VCaP (cell line): ENCODE data around the gene PDF.
A peak's percentile ranks its signal among the peaks of the same experiment; 100 is the strongest.

Experiments used
- H3K27ac ChIP-seq: fragments of 450-650 bp; 2 replicates; pipeline ENCODE4 v1.5.1; 2017
- TF ChIP-seq, protein P1 (sequence below): fragments of 450-650 bp; conservative IDR thresholded peaks from 2 replicates; pipeline ENCODE4 v1.5.1; 2017; ENCODE audit warnings: mild to moderate bottlenecking, moderate library complexity

PDF gene

DNA sequence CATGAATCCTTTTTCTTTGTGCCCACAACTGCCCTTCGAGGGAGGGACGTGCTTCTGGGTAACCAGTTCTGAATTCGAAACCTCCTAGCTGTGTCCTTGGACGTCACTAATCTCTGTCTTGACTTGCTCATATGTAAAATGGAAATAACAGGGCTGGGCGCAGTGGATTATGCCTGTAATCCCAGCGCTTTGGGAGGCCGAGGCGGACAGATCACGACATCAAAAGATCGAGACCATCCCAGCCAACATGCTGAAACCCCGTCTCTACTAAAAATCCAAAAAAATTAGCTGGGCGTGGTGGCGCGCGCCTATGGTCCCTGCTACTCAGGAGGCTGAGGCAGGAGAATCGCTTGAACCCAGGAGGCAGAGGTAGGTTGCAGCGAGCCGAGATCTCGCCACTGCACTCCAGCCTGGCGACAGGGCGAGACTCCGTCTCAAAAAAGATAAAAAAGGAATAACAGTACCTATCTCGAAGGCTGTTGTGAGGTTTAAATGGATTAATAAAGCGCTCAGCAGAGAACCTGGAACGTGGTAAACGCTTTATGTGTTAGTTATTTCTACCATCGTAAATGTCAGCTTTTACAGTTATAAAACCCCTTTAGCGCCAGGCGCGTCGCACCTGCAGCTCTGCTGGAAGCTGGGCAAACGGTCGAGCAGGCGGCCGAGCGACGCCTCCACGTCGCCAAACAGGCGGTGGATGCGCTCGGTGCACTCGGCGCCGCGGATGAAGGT lies 8.3 kb upstream of the PDF start:
- H3K27ac ChIP-seq: peak overlapping the region; percentile 90
- TF ChIP-seq, protein P1, sequence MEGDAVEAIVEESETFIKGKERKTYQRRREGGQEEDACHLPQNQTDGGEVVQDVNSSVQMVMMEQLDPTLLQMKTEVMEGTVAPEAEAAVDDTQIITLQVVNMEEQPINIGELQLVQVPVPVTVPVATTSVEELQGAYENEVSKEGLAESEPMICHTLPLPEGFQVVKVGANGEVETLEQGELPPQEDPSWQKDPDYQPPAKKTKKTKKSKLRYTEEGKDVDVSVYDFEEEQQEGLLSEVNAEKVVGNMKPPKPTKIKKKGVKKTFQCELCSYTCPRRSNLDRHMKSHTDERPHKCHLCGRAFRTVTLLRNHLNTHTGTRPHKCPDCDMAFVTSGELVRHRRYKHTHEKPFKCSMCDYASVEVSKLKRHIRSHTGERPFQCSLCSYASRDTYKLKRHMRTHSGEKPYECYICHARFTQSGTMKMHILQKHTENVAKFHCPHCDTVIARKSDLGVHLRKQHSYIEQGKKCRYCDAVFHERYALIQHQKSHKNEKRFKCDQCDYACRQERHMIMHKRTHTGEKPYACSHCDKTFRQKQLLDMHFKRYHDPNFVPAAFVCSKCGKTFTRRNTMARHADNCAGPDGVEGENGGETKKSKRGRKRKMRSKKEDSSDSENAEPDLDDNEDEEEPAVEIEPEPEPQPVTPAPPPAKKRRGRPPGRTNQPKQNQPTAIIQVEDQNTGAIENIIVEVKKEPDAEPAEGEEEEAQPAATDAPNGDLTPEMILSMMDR: no peak

DNA sequence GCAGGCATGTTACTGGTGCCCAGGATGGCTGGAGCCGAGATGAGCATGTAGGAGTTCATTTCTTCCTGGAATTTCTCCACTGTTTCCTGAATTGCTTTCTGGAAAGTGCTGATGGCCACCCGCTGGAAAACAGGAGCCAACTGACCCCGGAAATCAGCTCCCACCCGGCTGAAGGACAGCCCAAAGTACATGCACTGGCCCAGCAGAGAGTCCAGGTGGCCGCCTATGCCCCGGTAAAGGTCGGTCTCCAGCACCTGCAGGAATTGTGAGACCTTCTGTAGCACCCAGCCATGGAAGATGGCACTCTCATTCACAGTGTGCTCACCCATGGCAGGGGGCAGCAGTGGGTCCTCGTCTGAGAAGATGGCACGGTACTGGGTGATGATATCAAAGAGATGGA lies 4.3 kb upstream of the PDF start:
- H3K27ac ChIP-seq: no peak overlapping the region
- TF ChIP-seq, protein P1: no peak

DNA sequence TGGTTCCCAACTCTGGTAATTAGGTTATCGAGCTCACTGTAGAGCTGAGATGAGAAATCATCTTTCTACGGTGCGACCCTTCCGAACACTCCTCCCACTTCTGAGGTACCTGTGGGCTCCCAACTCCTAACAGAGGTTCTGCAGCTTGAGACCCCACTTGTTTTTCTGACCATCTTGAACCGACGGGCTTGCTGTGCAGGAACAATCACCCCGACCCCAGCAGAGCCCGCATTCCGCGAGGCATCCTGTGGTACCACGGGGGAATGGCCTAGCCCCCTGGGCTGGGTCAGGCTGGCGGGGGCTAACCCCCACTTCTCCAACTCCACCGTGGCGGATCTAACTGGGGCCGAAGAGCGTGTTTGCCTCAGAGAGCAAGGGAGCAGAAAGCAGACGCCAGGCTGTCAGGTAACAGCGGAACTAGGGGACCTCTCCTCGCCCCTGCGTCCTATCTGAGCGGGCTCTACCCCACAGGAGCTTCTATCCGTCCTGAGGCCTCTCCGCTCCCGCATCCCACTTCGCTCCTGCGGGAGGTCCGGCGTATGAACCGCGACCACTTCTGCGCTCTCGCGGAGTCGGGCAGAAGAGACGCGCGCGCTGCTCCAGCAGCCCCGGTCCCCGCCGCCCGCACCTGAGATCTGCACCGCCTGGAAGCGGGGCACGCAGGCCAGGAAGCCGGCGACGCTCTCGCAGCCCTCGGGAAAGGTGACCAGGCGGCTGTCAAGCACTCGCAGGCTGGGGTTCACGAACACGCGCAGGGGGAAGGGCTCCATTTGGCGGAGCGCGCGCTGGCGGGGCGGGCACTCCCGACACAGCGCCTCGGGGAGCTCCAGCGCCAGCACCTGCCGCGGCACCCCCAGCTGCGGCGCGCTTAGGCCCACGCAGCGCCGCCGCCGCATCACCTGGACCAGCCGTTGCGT lies 761 bp downstream of the PDF start:
- H3K27ac ChIP-seq: peak overlapping the region; percentile 84
- TF ChIP-seq, protein P1: no peak

DNA sequence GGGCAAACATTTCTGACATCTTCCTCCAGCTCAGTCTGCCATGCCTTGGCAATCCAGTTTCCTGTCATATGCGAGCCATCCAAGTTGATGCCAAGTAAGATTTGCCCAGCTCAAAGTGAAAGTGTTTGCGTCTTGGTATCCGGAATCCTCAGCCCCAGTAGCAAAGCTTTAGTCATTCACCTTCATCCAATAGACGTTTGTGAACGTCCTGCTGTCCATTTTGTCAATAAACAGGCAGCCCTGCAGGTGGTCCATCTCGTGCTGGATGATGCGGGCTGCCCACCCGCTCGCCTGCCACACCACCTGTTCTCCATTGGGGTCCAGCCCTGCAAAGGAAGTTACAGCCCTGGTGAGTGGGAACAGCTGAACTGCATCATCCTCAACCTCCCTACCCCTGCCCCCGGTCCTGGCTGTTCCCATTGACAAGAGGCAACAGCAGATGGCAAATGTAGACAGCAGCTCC lies 1.5 kb downstream of the PDF start:
- peak overlapping the region; percentile 84 for H3K27ac ChIP-seq
- TF ChIP-seq, protein P1: no peak

DNA sequence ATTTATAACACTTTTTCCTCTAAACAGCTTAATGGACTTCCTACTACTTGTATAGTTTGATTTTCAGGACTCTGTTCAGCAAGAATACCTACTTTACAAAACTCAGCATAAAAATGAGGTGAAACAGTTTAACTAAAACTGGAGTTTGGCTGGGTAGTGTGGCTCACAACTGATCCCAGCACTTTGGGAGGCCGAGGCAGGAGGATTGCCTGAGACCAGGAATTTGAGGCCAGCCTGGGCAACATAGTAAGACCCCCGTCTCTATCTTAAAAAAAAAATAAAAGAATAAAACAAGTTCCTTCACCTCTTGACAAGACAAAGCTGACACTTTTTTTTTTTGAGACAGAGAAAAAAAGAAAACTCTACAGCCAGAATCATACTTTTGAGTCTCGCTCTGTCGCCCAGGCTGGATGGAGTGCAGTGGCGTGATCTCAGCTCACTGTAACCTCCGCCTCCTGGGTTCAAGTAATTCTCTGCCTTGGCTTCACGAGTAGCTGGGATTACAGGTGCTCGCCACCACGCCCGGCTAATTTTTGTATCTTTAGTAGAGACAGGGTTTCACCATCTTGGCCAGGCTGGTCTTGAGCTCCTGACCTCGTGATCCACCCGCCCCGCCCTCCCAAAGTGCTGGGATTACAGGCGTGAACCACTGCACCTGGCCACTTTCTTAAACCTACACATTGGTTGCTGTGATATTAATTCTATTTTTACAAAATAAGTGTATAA lies 2.6 kb downstream of the PDF start:
- TF ChIP-seq, protein P1: no peak
- peak overlapping the region; percentile 84 for H3K27ac ChIP-seq

DNA sequence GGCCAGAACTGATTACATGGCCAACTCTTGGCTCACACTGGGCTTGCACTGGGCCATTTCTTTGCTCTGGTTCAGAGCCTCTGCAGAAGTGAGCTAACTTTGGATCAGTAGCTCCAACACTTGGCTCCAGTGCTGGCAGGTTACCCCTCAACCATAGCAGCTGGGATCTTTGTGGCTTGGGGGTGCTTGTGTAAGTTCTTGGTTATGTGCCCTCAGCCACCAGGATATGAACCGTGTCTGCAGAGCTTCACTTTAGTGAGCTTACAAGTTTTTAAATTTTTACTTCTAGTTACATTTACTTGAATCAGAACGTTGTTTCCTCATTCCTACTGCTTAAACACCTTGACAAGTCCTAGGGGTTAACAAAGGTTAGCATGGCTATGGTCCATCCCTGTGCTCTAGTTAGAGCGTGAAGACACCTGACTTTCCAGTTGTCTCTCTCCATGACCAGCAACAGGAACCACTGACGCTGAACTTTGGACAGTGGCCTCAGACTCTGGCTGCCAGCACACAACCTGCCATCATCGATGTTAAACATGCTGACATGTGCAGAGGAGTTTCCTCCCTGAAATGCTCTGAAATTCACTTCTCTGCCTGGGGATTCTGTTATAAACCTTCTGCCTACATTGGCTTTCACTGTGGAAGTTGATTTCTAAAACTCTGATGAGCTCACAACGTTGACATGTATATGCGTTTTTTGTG lies 4.1 kb downstream of the PDF start:
- H3K27ac ChIP-seq: no peak overlapping the region
- TF ChIP-seq, protein P1: no peak
